ENCODE results near the gene IRF2BP2.

IRF2BP2 gene

DNA sequence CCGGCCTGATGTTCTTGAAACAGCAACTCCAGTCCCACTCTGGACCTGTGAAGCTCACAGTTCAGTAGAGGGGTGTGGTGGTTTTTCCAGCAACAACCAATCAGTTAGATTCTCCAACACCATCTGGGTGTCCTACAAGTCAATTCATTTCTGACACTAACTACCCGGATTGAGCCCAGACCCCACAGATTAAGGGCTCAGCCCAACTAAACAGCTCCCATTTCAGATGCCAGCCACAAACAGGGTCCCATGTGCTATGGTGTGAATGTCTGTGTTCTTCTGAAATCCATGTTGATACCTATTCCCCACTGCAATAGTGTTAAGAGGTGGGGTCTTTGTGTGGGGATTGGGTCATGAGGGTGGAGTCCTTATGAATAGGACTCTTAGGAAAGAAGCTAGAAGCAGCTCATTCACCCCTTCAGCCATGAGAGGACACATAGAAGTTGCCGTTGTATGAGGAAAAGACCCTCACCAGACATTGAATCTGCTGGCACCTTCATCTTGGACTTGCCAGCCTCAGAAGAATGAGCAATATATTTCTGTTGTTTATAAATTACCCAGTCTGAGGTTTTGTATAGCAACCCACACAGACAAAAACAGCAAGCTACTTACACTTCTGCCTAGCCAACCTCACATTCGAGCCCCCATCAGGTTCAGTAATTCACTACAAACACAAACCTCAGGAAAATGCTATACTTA is 53.6 kb downstream of the IRF2BP2 start:
- no peak for TF ChIP-seq CTCF (conservative IDR thresholded peaks at IDR 0.05; ENCODE audit: low read depth, low read length)
- H3K4me3 ChIP-seq (ENCODE audit: low read depth, low read length) = no peak overlapping the region
- no peak for DNase-seq (ENCODE audit: low read depth)

DNA sequence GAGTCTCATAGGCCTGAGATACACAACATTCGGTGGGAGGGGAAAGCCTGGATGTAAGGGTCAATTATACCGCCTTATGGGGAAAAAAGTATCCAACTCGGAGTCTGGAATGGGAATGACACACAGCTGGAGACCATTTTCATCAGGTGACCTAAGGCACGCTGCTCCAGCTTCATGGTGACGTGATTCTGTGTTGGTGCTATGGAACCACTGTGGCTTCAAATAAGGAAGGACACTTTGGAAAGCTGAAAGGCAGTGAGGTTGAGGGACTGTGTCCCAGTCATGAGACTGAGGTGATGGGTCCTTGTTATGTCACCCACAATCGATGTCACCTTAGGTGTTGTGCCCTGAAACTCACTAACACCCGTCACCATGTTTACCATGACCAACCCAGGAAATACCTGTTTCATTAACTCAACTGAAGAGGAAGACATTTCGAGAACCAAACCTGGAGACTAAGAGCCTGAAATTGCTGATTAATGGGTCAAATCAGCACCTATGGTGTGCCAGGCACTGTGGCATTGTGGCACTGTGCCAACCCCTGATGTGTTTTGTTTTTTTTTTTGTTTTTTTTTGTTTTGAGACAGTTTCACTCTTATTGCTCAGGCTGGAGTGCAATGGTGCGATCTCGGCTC is 54.5 kb downstream of the IRF2BP2 start:
- no peak for TF ChIP-seq CTCF (conservative IDR thresholded peaks at IDR 0.05; ENCODE audit: low read depth, low read length)
- DNase-seq (ENCODE audit: low read depth) = no peak
- no peak overlapping the region for H3K4me3 ChIP-seq (ENCODE audit: low read depth, low read length)

GRCh38 chr1:234554698-234555311 is 55.2 kb downstream of the IRF2BP2 start:
- no peak for DNase-seq (ENCODE audit: low read depth)
- H3K4me3 ChIP-seq (ENCODE audit: low read depth, low read length) = no peak overlapping the region
- TF ChIP-seq CTCF (conservative IDR thresholded peaks at IDR 0.05; ENCODE audit: low read depth, low read length) = no peak

All from choroid plexus epithelial cell (primary cell).